ENCODE data around the gene CACNB4. TPM values are rescaled to one million over a fixed set of nuclear protein-coding genes. Genes with fewer than 3 reads are reported as not detected.

The CACNB4 gene
- total RNA-seq, 1 experiment from 2014 or later, result 1.7 TPM

- no peak for DNase-seq (ENCODE audit: low read depth, low spot score)
- BruUV-seq (replicated peaks), result no TSS peak
These were observed 198.5 kb downstream of the CACNB4 start for GRCh38 chr2:151900331-151900730.

DNA sequence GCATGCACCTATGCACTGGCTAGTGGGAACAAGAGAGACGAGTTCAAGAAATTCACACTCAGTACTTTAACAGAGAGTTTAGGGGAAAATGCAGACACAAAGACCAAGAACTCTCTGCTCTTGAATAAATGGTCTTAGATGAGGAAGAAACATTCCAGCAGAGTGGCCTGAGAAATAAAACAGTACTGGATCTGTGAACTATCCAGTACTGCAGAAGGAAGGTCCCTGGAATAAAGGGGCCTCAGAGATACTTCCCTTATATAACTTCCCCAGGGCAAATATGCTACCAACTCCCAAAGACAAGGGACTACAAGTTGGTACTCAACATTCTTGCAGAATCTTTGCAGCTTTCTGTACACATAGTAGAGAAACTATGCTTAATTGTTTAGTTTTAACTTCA lies 199.7 kb downstream of the CACNB4 start:
- TF ChIP-seq CTCF (IDR thresholded peaks at IDR 0.05), result no peak
- no peak for TF ChIP-seq SIN3A (IDR thresholded peaks at IDR 0.05; ENCODE audit: borderline replicate concordance, insufficient read depth, low read depth, low read length)
- no peak for TF ChIP-seq REST (IDR thresholded peaks at IDR 0.05; ENCODE audit: insufficient read depth in 1 of 2, low read depth in 2 of 2, low read length in 1 of 2)
- no peak for TF ChIP-seq POLR2AphosphoS5 (IDR thresholded peaks at IDR 0.05; ENCODE audit: low read depth, low read length)
- no peak for TF ChIP-seq TCF7L2 (IDR thresholded peaks at IDR 0.05; ENCODE audit: low read depth, low read length)
- in situ Hi-C loops (cut with HindIII; ENCODE audit: low pct_unique_long_range_greater_than_20kb, low sequenced_read_pairs) (no loop called here), intact Hi-C loops (cut with micrococcal nuclease; ENCODE audit: unreplicated experiment) (no loop called here)
- no TSS peak for BruUV-seq (replicated peaks)
- ChIA-PET CTCF (no interaction called here), POLR2A (no interaction called here)
- Histone ChIP-seq H3K9me3 (ENCODE audit: control insufficient read depth, insufficient read depth, low read depth, low read length) (no peaks in the 10 kb centered on the region), H3K4me1 (ENCODE audit: control insufficient read depth, insufficient read depth, low read length) (no peaks in the 10 kb centered on the region), H3K36me3 (ENCODE audit: control insufficient read depth, insufficient read depth, low read length) (no peaks in the 10 kb centered on the region), H3K27ac (ENCODE audit: low read length) (no peak overlapping the region), H3K27me3 (ENCODE audit: control insufficient read depth, insufficient read depth, low read length) (peaks cover 5% of the 10 kb centered on the region; the same call in 1 of the 2 replicates), H3K4me3 (ENCODE audit: low read depth in 2 of 2, low read length in 2 of 2) (no peak overlapping the region)
- DNase-seq (ENCODE audit: low read depth, low spot score) (no peak), ATAC-seq (no peak)

More at GRCh38 chr2:151900331-151900730, 198.5 kb downstream of the CACNB4 start:
- in situ Hi-C loops (cut with HindIII; ENCODE audit: low pct_unique_long_range_greater_than_20kb, low sequenced_read_pairs) (no loop called here), intact Hi-C loops (cut with micrococcal nuclease; ENCODE audit: unreplicated experiment) (no loop called here)
- Histone ChIP-seq H3K4me3 (ENCODE audit: low read depth in 2 of 2, low read length in 2 of 2) (no peak overlapping the region), H3K9me3 (ENCODE audit: control insufficient read depth, insufficient read depth, low read depth, low read length) (no peaks in the 10 kb centered on the region), H3K36me3 (ENCODE audit: control insufficient read depth, insufficient read depth, low read length) (no peaks in the 10 kb centered on the region), H3K4me1 (ENCODE audit: control insufficient read depth, insufficient read depth, low read length) (no peaks in the 10 kb centered on the region), H3K27me3 (ENCODE audit: control insufficient read depth, insufficient read depth, low read length) (peaks cover 5% of the 10 kb centered on the region; the same call in 1 of the 2 replicates), H3K27ac (ENCODE audit: low read length) (no peak overlapping the region)
- no peak for ATAC-seq
- CTCF ChIA-PET, result no interaction called here
- no peak for TF ChIP-seq REST (IDR thresholded peaks at IDR 0.05; ENCODE audit: insufficient read depth in 1 of 2, low read depth in 2 of 2, low read length in 1 of 2)
- TF ChIP-seq POLR2AphosphoS5 (IDR thresholded peaks at IDR 0.05; ENCODE audit: low read depth, low read length), result no peak
- no peak for TF ChIP-seq SIN3A (IDR thresholded peaks at IDR 0.05; ENCODE audit: borderline replicate concordance, insufficient read depth, low read depth, low read length)
- no peak for TF ChIP-seq CTCF (IDR thresholded peaks at IDR 0.05)
- TF ChIP-seq TCF7L2 (IDR thresholded peaks at IDR 0.05; ENCODE audit: low read depth, low read length), result no peak
- POLR2A ChIA-PET, result no interaction called here

Measured in Panc1 (cell line).